Fibroblast of mammary gland (primary cell): ENCODE results near the gene DSC2.

Experiments
- DNase-seq: peaks from one replicate; pipeline ENCODE4 v3.0.0-alpha.2; 2010; ENCODE audit warnings: low read depth
- H3K4me3 ChIP-seq: 2 replicates; pipeline ENCODE4 v1.5.1; 2011; ENCODE audit warnings: low read depth, mild to moderate bottlenecking, low read length, moderate library complexity; ENCODE audit not compliant: control insufficient read depth
- TF ChIP-seq, protein P1 (sequence below): conservative IDR thresholded peaks from 2 replicates; pipeline ENCODE4 v1.5.1; 2011; ENCODE audit warnings: low read depth, low read length, inconsistent platforms; ENCODE audit not compliant: control insufficient read depth, insufficient read depth

Gene DSC2

DNA sequence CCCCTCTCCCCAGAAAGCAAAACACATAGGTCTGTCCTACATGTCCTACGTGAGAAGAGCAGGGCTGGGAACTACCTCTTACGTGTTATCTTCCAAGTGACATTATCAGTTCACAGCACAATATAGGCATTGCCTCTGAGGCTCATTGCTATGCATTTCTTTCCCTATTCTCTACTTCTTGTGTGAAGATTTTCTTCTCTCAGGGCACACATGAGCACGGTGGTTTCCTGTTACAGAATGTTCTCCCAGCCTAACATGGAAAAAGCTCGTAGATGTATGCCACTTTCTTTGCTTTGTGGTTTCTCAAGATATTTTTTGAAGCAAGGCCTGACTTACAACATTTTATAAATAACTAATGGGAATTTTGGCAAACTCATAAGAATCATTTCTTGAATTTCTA is 40.3 kb downstream of the DSC2 start:
- TF ChIP-seq, protein P1, sequence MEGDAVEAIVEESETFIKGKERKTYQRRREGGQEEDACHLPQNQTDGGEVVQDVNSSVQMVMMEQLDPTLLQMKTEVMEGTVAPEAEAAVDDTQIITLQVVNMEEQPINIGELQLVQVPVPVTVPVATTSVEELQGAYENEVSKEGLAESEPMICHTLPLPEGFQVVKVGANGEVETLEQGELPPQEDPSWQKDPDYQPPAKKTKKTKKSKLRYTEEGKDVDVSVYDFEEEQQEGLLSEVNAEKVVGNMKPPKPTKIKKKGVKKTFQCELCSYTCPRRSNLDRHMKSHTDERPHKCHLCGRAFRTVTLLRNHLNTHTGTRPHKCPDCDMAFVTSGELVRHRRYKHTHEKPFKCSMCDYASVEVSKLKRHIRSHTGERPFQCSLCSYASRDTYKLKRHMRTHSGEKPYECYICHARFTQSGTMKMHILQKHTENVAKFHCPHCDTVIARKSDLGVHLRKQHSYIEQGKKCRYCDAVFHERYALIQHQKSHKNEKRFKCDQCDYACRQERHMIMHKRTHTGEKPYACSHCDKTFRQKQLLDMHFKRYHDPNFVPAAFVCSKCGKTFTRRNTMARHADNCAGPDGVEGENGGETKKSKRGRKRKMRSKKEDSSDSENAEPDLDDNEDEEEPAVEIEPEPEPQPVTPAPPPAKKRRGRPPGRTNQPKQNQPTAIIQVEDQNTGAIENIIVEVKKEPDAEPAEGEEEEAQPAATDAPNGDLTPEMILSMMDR, result no peak
- H3K4me3 ChIP-seq, result no peak overlapping the region

GRCh38 chr18:31058897-31059296 is 43.3 kb downstream of the DSC2 start:
- TF ChIP-seq, protein P1, result no peak
- DNase-seq, result no peak
- H3K4me3 ChIP-seq, result no peak overlapping the region

More for the DNA sequence above, 40.3 kb downstream of the DSC2 start:
- DNase-seq, result no peak

DNA sequence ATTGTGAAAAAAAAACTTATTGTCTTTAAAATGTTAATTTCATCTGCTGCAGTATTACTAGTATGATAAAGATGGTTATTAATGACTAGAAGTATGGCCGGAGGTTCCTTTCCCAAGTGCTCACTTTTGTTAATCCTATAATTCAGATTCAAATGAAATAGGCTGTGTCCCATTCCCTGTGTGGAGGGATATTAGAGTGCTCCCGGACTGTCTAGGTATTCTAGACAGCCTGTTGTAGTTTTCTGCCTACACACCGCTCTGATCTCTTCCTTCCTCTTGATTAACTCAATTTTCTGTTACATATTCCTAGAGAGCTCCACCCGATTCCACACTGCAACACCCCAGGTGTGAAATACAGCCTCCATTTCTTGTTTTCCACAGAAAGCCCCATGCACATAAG is 44.3 kb downstream of the DSC2 start:
- no peak overlapping the region for H3K4me3 ChIP-seq
- TF ChIP-seq, protein P1, result no peak
- DNase-seq, result no peak

GRCh38 chr18:31057051-31057450 is 45.2 kb downstream of the DSC2 start:
- DNase-seq, result no peak
- H3K4me3 ChIP-seq, result no peak overlapping the region
- TF ChIP-seq, protein P1, result no peak

DNA sequence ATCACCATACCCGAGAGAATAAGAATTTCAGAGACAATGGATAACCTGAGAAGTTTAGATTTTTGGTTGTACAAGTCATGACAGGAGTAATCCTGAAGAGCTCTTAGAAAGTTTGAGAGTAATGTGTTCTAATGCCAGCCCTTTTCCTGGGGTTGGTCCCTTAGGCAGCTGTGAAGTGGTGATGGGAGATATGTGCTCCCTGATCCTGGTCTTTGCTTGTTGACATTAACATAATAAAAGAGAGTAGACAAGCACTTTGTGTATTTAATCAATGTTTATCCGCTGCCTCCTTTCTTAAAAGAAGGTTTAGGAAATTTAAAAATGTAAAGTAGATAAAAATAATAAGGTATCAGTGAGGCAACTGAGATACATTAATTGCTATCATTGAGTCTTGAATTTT is 45.9 kb downstream of the DSC2 start:
- DNase-seq, result no peak
- no peak overlapping the region for H3K4me3 ChIP-seq
- TF ChIP-seq, protein P1, result no peak

- DNase-seq, result no peak
- TF ChIP-seq, protein P1, result no peak
- H3K4me3 ChIP-seq, result no peak overlapping the region
These were observed 51.6 kb downstream of the DSC2 start for GRCh38 chr18:31050635-31051034.

DNA sequence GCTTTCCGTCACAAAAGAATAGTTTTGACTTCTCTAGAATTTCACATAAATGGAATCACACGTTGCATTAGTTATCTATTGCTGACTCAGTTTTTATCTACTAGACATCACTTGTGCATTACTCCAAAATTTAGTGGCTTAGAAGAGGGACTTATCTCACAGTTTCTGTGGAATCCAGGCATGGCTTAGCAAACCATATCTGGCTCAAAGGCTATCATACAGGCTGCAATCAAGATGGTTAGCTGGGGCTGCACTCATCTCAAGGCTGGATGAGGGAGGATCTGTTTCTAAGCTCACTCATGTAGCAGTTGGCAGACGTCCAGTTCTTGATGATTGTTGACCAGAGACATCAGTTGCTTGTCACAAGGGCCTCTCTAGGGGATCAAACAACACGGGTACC is 53.0 kb downstream of the DSC2 start:
- TF ChIP-seq, protein P1, result no peak
- no peak overlapping the region for H3K4me3 ChIP-seq
- DNase-seq, result no peak
